GM18867 (cell line): ENCODE measurements around the gene CDC5L.
"Not testable (repeated sequence)": the region's sequence is repeated elsewhere in the genome, so short reads cannot be mapped to it uniquely, and the experiment has no call there.

Experiments used
- ATAC-seq: cut with Tn5 transposase; IDR thresholded peaks from one replicate; pipeline ENCODE4 v1.9.1; 2021; ENCODE audit warnings: mild to moderate bottlenecking, moderate library complexity; ENCODE audit not compliant: unreplicated experiment

CDC5L gene

GRCh38 chr6:44387346-44388134 lies at the start of gene CDC5L:
Gene CDC5L, plus strand, starts transcription at chr6:44387706. Its CDS starts 118 bp downstream, at chr6:44387824.
- ATAC-seq, result peak; percentile 86

- ATAC-seq, result peak; percentile 73
Measured at GRCh38 chr6:44338228-44339122, 49.0 kb upstream of the CDC5L start.

- no peak for ATAC-seq
Measured at GRCh38 chr6:44339301-44339700, 48.2 kb upstream of the CDC5L start.

GRCh38 chr6:44339763-44340625 lies 47.5 kb upstream of the CDC5L start:
- no peak for ATAC-seq

GRCh38 chr6:44341095-44341890 lies 46.2 kb upstream of the CDC5L start:
- no peak for ATAC-seq

- no peak for ATAC-seq
Measured at GRCh38 chr6:44342052-44342451, 45.5 kb upstream of the CDC5L start.

GRCh38 chr6:44342489-44342888 lies 45.0 kb upstream of the CDC5L start, which contains the start of gene SPATS1:
Gene SPATS1, plus strand, starts transcription at chr6:44342650. Its CDS starts 446 bp downstream, at chr6:44343096.
- ATAC-seq, result no peak

- not testable (repeated sequence) for ATAC-seq
Measured at GRCh38 chr6:44346818-44347217, 40.7 kb upstream of the CDC5L start.

- no peak for ATAC-seq
Measured at GRCh38 chr6:44349904-44350649, 37.4 kb upstream of the CDC5L start.

GRCh38 chr6:44350650-44350994 lies 36.9 kb upstream of the CDC5L start:
- ATAC-seq, result not testable (repeated sequence)

GRCh38 chr6:44352259-44352658 lies 35.2 kb upstream of the CDC5L start:
- ATAC-seq, result no peak

GRCh38 chr6:44353336-44353735 lies 34.2 kb upstream of the CDC5L start:
- ATAC-seq, result no peak

GRCh38 chr6:44355640-44356039 lies 31.9 kb upstream of the CDC5L start:
- ATAC-seq, result no peak

- ATAC-seq, result no peak
Measured at GRCh38 chr6:44356487-44356886, 31.0 kb upstream of the CDC5L start.

- ATAC-seq, result no peak
Measured at GRCh38 chr6:44359973-44360372, 27.5 kb upstream of the CDC5L start.

- no peak for ATAC-seq
Measured at GRCh38 chr6:44361947-44362346, 25.6 kb upstream of the CDC5L start.

- ATAC-seq, result no peak
Measured at GRCh38 chr6:44363377-44363926, 24.1 kb upstream of the CDC5L start.

- ATAC-seq, result no peak
Measured at GRCh38 chr6:44366781-44367180, 20.7 kb upstream of the CDC5L start.

GRCh38 chr6:44367681-44368080 lies 19.8 kb upstream of the CDC5L start:
- ATAC-seq, result no peak
